H54 (cell line): Measurements from ENCODE around the gene PDE2A.
A peak's percentile ranks its signal among the peaks of the same experiment; 100 is the strongest.

Experiments used
- DNase-seq: peaks from one replicate; pipeline ENCODE4 v3.0.0; 2011; ENCODE audit warnings: low spot score, mixed read lengths; ENCODE audit not compliant: insufficient read length
- FAIRE-seq: peaks from 3 replicates; lab custom pipeline; 2011; peaks lifted over from hg19 to GRCh38; lab: Jason Lieb, UNC
- POLR2A ChIP-seq: IDR thresholded peaks from 2 replicates; pipeline ENCODE4 v1.6.1; 2011; ENCODE audit warnings: low read depth, mild to moderate bottlenecking, low read length

The PDE2A gene

GRCh38 chr11:72684236-72684912 lies 10.2 kb upstream of the PDE2A start:
- DNase-seq: peak; percentile 99
- no peak for TF ChIP-seq POLR2A
- no peak for FAIRE-seq

GRCh38 chr11:72683782-72684200 lies 9.6 kb upstream of the PDE2A start:
- no peak for TF ChIP-seq POLR2A
- DNase-seq (peak; percentile 74), FAIRE-seq (no peak)

GRCh38 chr11:72682858-72683243 lies 8.6 kb upstream of the PDE2A start:
- no peak for TF ChIP-seq POLR2A
- no peak for DNase-seq
- FAIRE-seq: no peak

GRCh38 chr11:72682238-72682857 lies 8.1 kb upstream of the PDE2A start:
- DNase-seq: no peak
- FAIRE-seq: no peak
- TF ChIP-seq POLR2A: no peak

GRCh38 chr11:72681226-72682153 lies 7.3 kb upstream of the PDE2A start:
- no peak for DNase-seq
- no peak for TF ChIP-seq POLR2A
- FAIRE-seq: no peak

GRCh38 chr11:72680624-72681158 lies 6.5 kb upstream of the PDE2A start:
- no peak for TF ChIP-seq POLR2A
- DNase-seq (no peak), FAIRE-seq (no peak)

GRCh38 chr11:72679869-72680268 lies 5.6 kb upstream of the PDE2A start:
- TF ChIP-seq POLR2A: no peak
- no peak for FAIRE-seq
- DNase-seq: no peak

- DNase-seq (no peak), FAIRE-seq (no peak)
- TF ChIP-seq POLR2A: no peak
Measured at GRCh38 chr11:72678524-72678923, 4.3 kb upstream of the PDE2A start.

- DNase-seq (no peak), FAIRE-seq (no peak)
- TF ChIP-seq POLR2A: no peak
Measured at GRCh38 chr11:72676861-72677341, 2.7 kb upstream of the PDE2A start.

GRCh38 chr11:72675221-72675620 lies 999 bp upstream of the PDE2A start:
- FAIRE-seq: no peak
- no peak for TF ChIP-seq POLR2A
- no peak for DNase-seq

- FAIRE-seq (no peak), DNase-seq (no peak)
- no peak for TF ChIP-seq POLR2A
Measured at GRCh38 chr11:72673284-72673942, 809 bp downstream of the PDE2A start.

GRCh38 chr11:72672597-72673238 lies 1.5 kb downstream of the PDE2A start:
- FAIRE-seq (no peak), DNase-seq (no peak)
- TF ChIP-seq POLR2A: no peak
